PC-3 (cell line): Measurements from ENCODE around the gene UBXN6. TPM values are rescaled to one million over a fixed set of nuclear protein-coding genes. Genes with fewer than 3 reads are reported as not detected.

Source experiments
- ATAC-seq: fragments of 200-7000 bp; cut with Tn5 transposase; 2 replicates; pipeline ENCODE4 v1.9.1; 2020; ENCODE audit warnings: mild to moderate bottlenecking, moderate library complexity
- BruUV-seq: library from RNA; stranded (reverse); fragments of 400-500 nt; replicated peaks from 2 replicates; lab custom pipeline; 2021; lab: Mats Ljungman, UMichigan
- CTCF ChIA-PET: fragments of 300-600 bp; sonication (Branson Sonifier 250); formaldehyde crosslinking; loops from one replicate; lab custom pipeline; 2022; ENCODE audit warnings: antibody characterized with exemption; lab: Charles Lee
- POLR2A ChIA-PET: fragments of 300-600 bp; sonication (Branson Sonifier 250); formaldehyde crosslinking; loops from one replicate; lab custom pipeline; 2022; ENCODE audit warnings: antibody characterized with exemption; ENCODE audit not compliant: unreplicated experiment; lab: Charles Lee
- DNase-seq: peaks from one replicate; pipeline ENCODE4 v3.0.0-alpha.2; 2015
- H2AFZ ChIP-seq: fragments of 300-600 bp; sonication (generic); 2 replicates; pipeline ENCODE4 v1.6.0; 2016; ENCODE audit warnings: antibody characterized with exemption, low read length
- H3F3A ChIP-seq: fragments of 300-600 bp; sonication (generic); one replicate; pipeline ENCODE4 v1.6.0; 2017; ENCODE audit warnings: antibody characterized with exemption, low read length, control low read depth, mild to moderate bottlenecking; ENCODE audit not compliant: unreplicated experiment
- H3K27ac ChIP-seq: fragments of 300-600 bp; sonication (generic); 2 replicates; pipeline ENCODE4 v1.5.1; 2016; ENCODE audit warnings: mild to moderate bottlenecking, low read length
- H3K27me3 ChIP-seq: fragments of 300-600 bp; sonication (generic); 2 replicates; pipeline ENCODE4 v1.6.1; 2016; ENCODE audit warnings: low read length, mixed read lengths
- H3K36me3 ChIP-seq: fragments of 300-600 bp; sonication (generic); 2 replicates; pipeline ENCODE4 v1.6.1; 2016; ENCODE audit warnings: low read depth, mixed run types, low read length, mixed read lengths
- H3K4me1 ChIP-seq: fragments of 300-600 bp; sonication (generic); 2 replicates; pipeline ENCODE4 v1.5.1; 2016; ENCODE audit warnings: low read length; ENCODE audit not compliant: insufficient read depth
- H3K4me2 ChIP-seq: fragments of 300-600 bp; sonication (generic); 2 replicates; pipeline ENCODE4 v1.6.0; 2016; ENCODE audit warnings: low read length
- H3K4me3 ChIP-seq: fragments of 300-600 bp; sonication (generic); 2 replicates; pipeline ENCODE4 v1.5.1; 2016; ENCODE audit warnings: mild to moderate bottlenecking, low read length, mixed read lengths
- H3K79me2 ChIP-seq: fragments of 300-600 bp; sonication (generic); 2 replicates; pipeline ENCODE4 v1.6.1; 2017; ENCODE audit warnings: low read length, mixed read lengths
- H3K9ac ChIP-seq: fragments of 300-600 bp; sonication (generic); 2 replicates; pipeline ENCODE4 v1.6.0; 2016; ENCODE audit warnings: mild to moderate bottlenecking, low read length
- H3K9me2 ChIP-seq: fragments of 300-600 bp; sonication (generic); replicated peaks from 2 replicates; pipeline ENCODE4 v1.6.1; 2016; ENCODE audit warnings: mixed run types, low read length, mixed read lengths
- H3K9me3 ChIP-seq: fragments of 300-600 bp; sonication (generic); 2 replicates; pipeline ENCODE4 v1.6.1; 2016; ENCODE audit warnings: low read length, mixed read lengths
- H4K20me1 ChIP-seq: fragments of 300-600 bp; sonication (generic); 2 replicates; pipeline ENCODE4 v1.6.1; 2016; ENCODE audit warnings: low read length, mixed read lengths
- EZH2 ChIP-seq: fragments of 300-600 bp; sonication (generic); IDR thresholded peaks from one replicate; pipeline ENCODE4 v1.6.1; 2017; ENCODE audit warnings: antibody characterized with exemption, mild to moderate bottlenecking, low read length; ENCODE audit not compliant: unreplicated experiment
- EZH2phosphoT487 ChIP-seq: fragments of 300-600 bp; sonication (generic); IDR thresholded peaks from 2 replicates; pipeline ENCODE4 v1.6.1; 2018; ENCODE audit warnings: mild to moderate bottlenecking, antibody characterized with exemption, low read length, borderline replicate concordance
- intact Hi-C: fragments of 100-400 bp; cut with micrococcal nuclease; formaldehyde crosslinking; loops from 2 replicates; pipeline ENCODE4 v1.9.0; 2023
- total RNA-seq: library from RNA; depleted of rRNA; stranded (reverse); fragments of >200 nt; gene quantifications from 2 replicates; pipeline ENCODE4 v1.2.3, GENCODE V29; 2014
- TF ChIP-seq, protein P1 (sequence below): fragments of 300-600 bp; sonication (generic); conservative IDR thresholded peaks from 2 replicates; pipeline ENCODE4 v1.5.1; 2017; ENCODE audit warnings: antibody characterized with exemption, low read depth, mild to moderate bottlenecking, low read length

The UBXN6 gene
- total RNA-seq, 1 experiment from 2014 or later: 64.0 TPM

DNA sequence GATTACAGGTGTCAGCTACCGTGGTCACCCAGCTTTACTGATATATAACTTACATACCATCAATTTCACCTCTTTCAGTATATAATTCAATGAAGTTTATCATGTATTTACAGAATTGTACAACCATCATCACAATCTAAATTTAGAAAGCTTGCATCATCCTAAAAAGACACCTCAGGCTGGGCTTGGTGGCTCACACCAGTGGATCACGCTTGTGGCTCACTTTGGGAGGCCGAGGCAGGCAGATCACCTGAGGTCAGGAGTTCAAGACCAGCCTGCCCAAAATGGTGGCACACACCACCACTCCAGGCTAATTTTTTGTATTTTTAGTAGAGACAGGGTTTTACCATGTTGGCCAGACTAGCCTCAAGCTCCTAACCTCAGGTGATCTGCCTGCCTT, 10.2 kb upstream of the UBXN6 start:
- POLR2A ChIA-PET: interaction anchor here (0.6 kb wide), 1 partner anchor 11 kb away, joined by 3 read pairs; no protein-coding TSS in a partner anchor
- CTCF ChIA-PET: no interaction called here
- no peak for ATAC-seq

DNA sequence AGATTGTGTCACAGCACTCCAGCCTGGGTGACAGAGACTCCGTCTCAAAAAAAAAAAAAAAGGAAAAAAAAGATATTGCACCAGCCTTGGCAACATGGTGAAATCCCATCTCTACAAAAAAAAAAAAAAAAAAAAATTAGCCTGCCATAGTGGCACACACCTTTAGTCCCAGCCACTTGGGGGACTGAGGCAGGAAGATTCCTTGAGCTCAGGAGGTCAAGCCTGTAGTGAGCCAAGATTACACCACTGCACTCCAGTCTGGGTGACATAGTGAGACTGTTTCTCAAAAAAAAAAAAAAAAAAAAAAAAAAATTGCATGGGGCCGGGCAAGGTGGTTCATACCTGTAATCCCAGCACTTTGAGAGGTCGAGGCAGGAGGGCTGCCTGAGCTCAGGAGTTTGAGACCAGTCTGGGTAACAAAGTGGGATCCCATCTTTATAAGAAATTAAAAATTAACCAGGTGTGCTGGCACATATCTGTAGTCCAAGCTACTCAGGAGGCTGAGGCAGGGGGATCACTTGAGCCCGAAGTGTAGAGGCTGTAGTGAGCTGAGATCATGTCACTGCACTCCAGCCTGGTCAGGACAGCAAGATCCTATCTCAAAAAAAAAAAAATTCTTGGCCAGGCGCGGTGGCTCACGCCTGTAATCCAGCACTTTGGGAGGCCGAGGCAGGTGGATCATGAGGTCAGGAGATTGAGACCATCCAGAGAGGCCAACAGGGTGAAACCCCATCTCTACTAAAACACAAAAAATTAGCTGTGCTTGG, 7.4 kb upstream of the UBXN6 start:
- Histone ChIP-seq H2AFZ (no peak overlapping the region), H3K9me2 (no peaks in the 10 kb centered on the region), H3K79me2 (no peaks in the 10 kb centered on the region), H4K20me1 (no peaks in the 10 kb centered on the region), H3K27ac (no peak overlapping the region), H3F3A (no peaks in the 10 kb centered on the region), H3K4me3 (no peak overlapping the region), H3K4me2 (no peak overlapping the region), H3K9ac (no peak overlapping the region), H3K4me1 (0 out of 2 replicates have a peak, but pooled peaks cover 3% of the 10 kb centered on the region), H3K9me3 (no peaks in the 10 kb centered on the region), H3K27me3 (no peaks in the 10 kb centered on the region), H3K36me3 (no peaks in the 10 kb centered on the region)
- DNase-seq (no peak), ATAC-seq (no peak)
- BruUV-seq: no TSS peak
- intact Hi-C loops: no loop called here
- ChIA-PET POLR2A (no interaction called here), CTCF (no interaction called here)
- TF ChIP-seq, protein P1, sequence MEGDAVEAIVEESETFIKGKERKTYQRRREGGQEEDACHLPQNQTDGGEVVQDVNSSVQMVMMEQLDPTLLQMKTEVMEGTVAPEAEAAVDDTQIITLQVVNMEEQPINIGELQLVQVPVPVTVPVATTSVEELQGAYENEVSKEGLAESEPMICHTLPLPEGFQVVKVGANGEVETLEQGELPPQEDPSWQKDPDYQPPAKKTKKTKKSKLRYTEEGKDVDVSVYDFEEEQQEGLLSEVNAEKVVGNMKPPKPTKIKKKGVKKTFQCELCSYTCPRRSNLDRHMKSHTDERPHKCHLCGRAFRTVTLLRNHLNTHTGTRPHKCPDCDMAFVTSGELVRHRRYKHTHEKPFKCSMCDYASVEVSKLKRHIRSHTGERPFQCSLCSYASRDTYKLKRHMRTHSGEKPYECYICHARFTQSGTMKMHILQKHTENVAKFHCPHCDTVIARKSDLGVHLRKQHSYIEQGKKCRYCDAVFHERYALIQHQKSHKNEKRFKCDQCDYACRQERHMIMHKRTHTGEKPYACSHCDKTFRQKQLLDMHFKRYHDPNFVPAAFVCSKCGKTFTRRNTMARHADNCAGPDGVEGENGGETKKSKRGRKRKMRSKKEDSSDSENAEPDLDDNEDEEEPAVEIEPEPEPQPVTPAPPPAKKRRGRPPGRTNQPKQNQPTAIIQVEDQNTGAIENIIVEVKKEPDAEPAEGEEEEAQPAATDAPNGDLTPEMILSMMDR: no peak
- TF ChIP-seq EZH2phosphoT487 (no peak), EZH2 (no peak)

More for the DNA sequence above, 10.2 kb upstream of the UBXN6 start:
- no peak overlapping the region for H3K27ac ChIP-seq
- H3K4me3 ChIP-seq: no peak overlapping the region
- H3K9me3 ChIP-seq: no peaks in the 10 kb centered on the region
- H3F3A ChIP-seq: no peaks in the 10 kb centered on the region
- H2AFZ ChIP-seq: no peak overlapping the region
- 0 out of 2 replicates have a peak, but pooled peaks cover 7% of the 10 kb centered on the region for H3K4me1 ChIP-seq
- H4K20me1 ChIP-seq: no peaks in the 10 kb centered on the region
- DNase-seq: no peak
- no TSS peak for BruUV-seq
- H3K27me3 ChIP-seq: no peaks in the 10 kb centered on the region
- no peaks in the 10 kb centered on the region for H3K36me3 ChIP-seq
- no peak overlapping the region for H3K4me2 ChIP-seq
- no peak overlapping the region for H3K9ac ChIP-seq
- peaks cover 5% of the 10 kb centered on the region for H3K79me2 ChIP-seq
- intact Hi-C loops: no loop called here
- H3K9me2 ChIP-seq: no peaks in the 10 kb centered on the region
- TF ChIP-seq EZH2phosphoT487 (no peak), EZH2 (no peak)
- TF ChIP-seq, protein P1: no peak
